Measurements from ENCODE around the gene OR5T3. TPM values are rescaled to one million over a fixed set of nuclear protein-coding genes. Genes with fewer than 3 reads are reported as not detected.

OR5T3 gene
- total RNA-seq, 2 donors from 2014 or later = not detected

- no peaks in the 10 kb centered on the region for H3K9me3 ChIP-seq
- H3K4me3 ChIP-seq = no peak within 1 kb of the TSS
- H3K4me1 ChIP-seq = no peaks in the 10 kb centered on the region
- H3K9ac ChIP-seq (ENCODE audit: low read depth in 2 of 2, low read length in 2 of 2) = no peak within 1 kb of the TSS
- no peaks in the 10 kb centered on the region for H3K36me3 ChIP-seq
- DNase-seq = no peak
- TF ChIP-seq CTCF (IDR thresholded peaks at IDR 0.05) = no peak
- no peak within 1 kb of the TSS for H3K27ac ChIP-seq
- no peaks in the 10 kb centered on the region for H3K27me3 ChIP-seq
- intact Hi-C loops (cut with DNase I) = no loop called here
Measured at GRCh38 chr11:56273854-56274253, 21.8 kb downstream of the OR5T3 start, which contains the start of gene OR5T1. OR5T1 (plus strand) TSS chr11:56274154; CDS start chr11:56275639, 1,485 bp downstream.

- DNase-seq = no peak
- Histone ChIP-seq H3K36me3 (no peaks in the 10 kb centered on the region), H3K27me3 (no peaks in the 10 kb centered on the region), H3K9me3 (no peaks in the 10 kb centered on the region), H3K4me1 (no peaks in the 10 kb centered on the region), H3K4me3 (no peak within 1 kb of the TSS), H3K9ac (ENCODE audit: low read depth in 2 of 2, low read length in 2 of 2) (no peak within 1 kb of the TSS), H3K27ac (no peak within 1 kb of the TSS)
- intact Hi-C loops (cut with DNase I) = no loop called here
- no peak for TF ChIP-seq CTCF (IDR thresholded peaks at IDR 0.05)
Measured at GRCh38 chr11:56292154-56292553, 40.1 kb downstream of the OR5T3 start, which contains the start of gene OR8H1. OR8H1 (minus strand) TSS chr11:56292254; CDS start chr11:56291062, 1,192 bp downstream.

GRCh38 chr11:56296898-56297297 is 44.8 kb downstream of the OR5T3 start:
- H3K4me3 ChIP-seq = no peak overlapping the region
- no peak overlapping the region for H3K9ac ChIP-seq (ENCODE audit: low read depth in 2 of 2, low read length in 2 of 2)
- DNase-seq = no peak
- H3K27ac ChIP-seq = no peak overlapping the region
- H3K9me3 ChIP-seq = no peaks in the 10 kb centered on the region
- no peak for TF ChIP-seq CTCF (IDR thresholded peaks at IDR 0.05)
- no peaks in the 10 kb centered on the region for H3K27me3 ChIP-seq
- H3K4me1 ChIP-seq = no peaks in the 10 kb centered on the region
- intact Hi-C loops (cut with DNase I) = no loop called here
- no peaks in the 10 kb centered on the region for H3K36me3 ChIP-seq

Other genes starting within 250 kb of the OR5T3 start
- not detected for gene OR5AS1, start 224.6 kb upstream of the OR5T3 start, total RNA-seq
- not detected for gene OR8I2, start 158.9 kb upstream of the OR5T3 start, total RNA-seq
- gene OR8H2, start 148.6 kb upstream of the OR5T3 start, total RNA-seq = not detected
- gene OR8H3, start 129.9 kb upstream of the OR5T3 start, total RNA-seq = not detected
- not detected for gene OR8J3, start 112.1 kb upstream of the OR5T3 start, total RNA-seq
- not detected for gene OR8K5, start 91.9 kb upstream of the OR5T3 start, total RNA-seq
- gene OR5J2, start 75.6 kb upstream of the OR5T3 start, total RNA-seq = not detected
- gene OR5T2, start 18.0 kb upstream of the OR5T3 start, total RNA-seq = not detected
- gene OR5T1, start 21.9 kb downstream of the OR5T3 start, total RNA-seq = not detected
- not detected for gene OR8H1, start 40.0 kb downstream of the OR5T3 start, total RNA-seq
- gene OR8K3, start 62.9 kb downstream of the OR5T3 start, total RNA-seq = not detected
- gene OR8K1, start 93.8 kb downstream of the OR5T3 start, total RNA-seq = not detected
- gene OR8J1, start 102.0 kb downstream of the OR5T3 start, total RNA-seq = not detected
- gene OR8U1, start 123.4 kb downstream of the OR5T3 start, total RNA-seq = not detected
- gene OR5AL1, start 160.4 kb downstream of the OR5T3 start, total RNA-seq = not detected
- gene OR5M3, start 221.1 kb downstream of the OR5T3 start, total RNA-seq = not detected
- gene OR5M8, start 239.1 kb downstream of the OR5T3 start, total RNA-seq = not detected

Measured in colonic mucosa (tissue), 4 donors.